CD14-positive monocyte (primary cell): ENCODE measurements around the gene PLEKHM3. TPM values are rescaled to one million over a fixed set of nuclear protein-coding genes. Genes with fewer than 3 reads are reported as not detected.
A peak's percentile ranks its signal among the peaks of the same experiment; 100 is the strongest.

Experiments used
- DNase-seq, 3 donors: peaks; one replicate each; pipeline ENCODE4 v3.0.0-alpha.2; 2011 to 2022
- H2AFZ ChIP-seq: 2 replicates; pipeline ENCODE4 v1.6.0; 2012; ENCODE audit warnings: mild to moderate bottlenecking, low read depth, low read length, inconsistent platforms; ENCODE audit not compliant: insufficient read depth, poor library complexity, severe bottlenecking
- H3K27ac ChIP-seq, 2 donors: 1 replicate in 1 of 2; 2 replicates in 1 of 2; pipeline ENCODE4 v1.5.1; 2012 to 2013; ENCODE audit warnings: low read length in 2 of 2, control low read depth in 1 of 2, inconsistent platforms in 1 of 2, low read depth in 1 of 2, mild to moderate bottlenecking in 1 of 2
- H3K27me3 ChIP-seq, 2 donors: one replicate each; pipeline versions ENCODE4 v1.6.0 to v1.6.1; 2011 to 2013; ENCODE audit warnings: low read length in 2 of 2; ENCODE audit not compliant: control insufficient read depth in 2 of 2, insufficient read depth in 2 of 2
- H3K36me3 ChIP-seq, 2 donors: replicated peaks in 1 of 2; 1 replicate in 1 of 2; 2 replicates in 1 of 2; pipeline versions ENCODE4 v1.5.1 to v1.6.1; 2012 to 2013; ENCODE audit warnings: low read length in 2 of 2, control low read depth in 1 of 2, inconsistent platforms in 1 of 2, mild to moderate bottlenecking in 1 of 2; ENCODE audit not compliant: insufficient read depth in 2 of 2, control insufficient read depth in 1 of 2
- H3K4me1 ChIP-seq, 2 donors: 1 replicate in 1 of 2; 2 replicates in 1 of 2; pipeline versions ENCODE4 v1.5.1 to v1.6.1; 2012 to 2013; ENCODE audit warnings: low read length in 2 of 2, control low read depth in 1 of 2, inconsistent platforms in 1 of 2, mild to moderate bottlenecking in 1 of 2, moderate library complexity in 1 of 2; ENCODE audit not compliant: insufficient read depth in 2 of 2, control insufficient read depth in 1 of 2
- H3K4me2 ChIP-seq: replicated peaks from 2 replicates; pipeline ENCODE3; 2012; ENCODE audit warnings: low read length, moderate library complexity, mild to moderate bottlenecking; ENCODE audit not compliant: poor library complexity, severe bottlenecking; ENCODE audit errors: extremely low read depth
- H3K4me3 ChIP-seq, 3 experiments: fragments of 200-600 bp in 1 of 3; sonication (generic) in 1 of 3; replicated peaks in 1 of 3; 1 replicate in 2 of 3; 2 replicates in 1 of 3; pipeline ENCODE4 v1.5.1; 2011 to 2013; ENCODE audit warnings: low read length in 3 of 3, mild to moderate bottlenecking in 3 of 3, control low read depth in 2 of 3, low read depth in 2 of 3, inconsistent platforms in 1 of 3, moderate library complexity in 1 of 3
- H3K79me2 ChIP-seq: 2 replicates; pipeline ENCODE4 v1.6.0; 2012; ENCODE audit warnings: mild to moderate bottlenecking, control low read depth, inconsistent platforms, low read length, moderate library complexity; ENCODE audit not compliant: insufficient read depth
- H3K9ac ChIP-seq: 2 replicates; pipeline ENCODE4 v1.6.0; 2017; ENCODE audit warnings: low read length, mild to moderate bottlenecking; ENCODE audit not compliant: insufficient read depth, poor library complexity, severe bottlenecking
- H3K9me3 ChIP-seq, 2 donors: replicated peaks in 1 of 2; 1 replicate in 1 of 2; 2 replicates in 1 of 2; pipeline versions ENCODE4 v1.5.1 to v1.6.1; 2012 to 2013; ENCODE audit warnings: low read length in 2 of 2, control low read depth in 1 of 2; ENCODE audit not compliant: control insufficient read depth in 1 of 2, insufficient read depth in 1 of 2
- H4K20me1 ChIP-seq: 2 replicates; pipeline ENCODE4 v1.6.0; 2012; ENCODE audit warnings: mild to moderate bottlenecking, low read length, control low read depth, moderate library complexity; ENCODE audit not compliant: insufficient read depth
- H3K27ac Mint-ChIP-seq, 7 donors: one replicate each; pipeline ENCODE4 v1.8.0; 2020; ENCODE audit warnings: mild to moderate bottlenecking in 7 of 7, mixed read lengths in 7 of 7, moderate library complexity in 6 of 7, inconsistent platforms in 2 of 7
- H3K27me3 Mint-ChIP-seq, 3 donors: one replicate each; pipeline ENCODE4 v1.8.0; 2021 to 2022; ENCODE audit warnings: low read depth in 3 of 3, mild to moderate bottlenecking in 3 of 3, mixed read lengths in 3 of 3, moderate library complexity in 3 of 3, inconsistent platforms in 1 of 3
- H3K36me3 Mint-ChIP-seq, 2 donors: one replicate each; pipeline ENCODE4 v1.8.0; 2020; ENCODE audit warnings: mixed read lengths in 2 of 2, inconsistent platforms in 1 of 2, mild to moderate bottlenecking in 1 of 2
- H3K4me1 Mint-ChIP-seq: one replicate; pipeline ENCODE4 v1.8.0; 2020; ENCODE audit warnings: mild to moderate bottlenecking, mixed read lengths
- H3K4me3 Mint-ChIP-seq, 2 donors: one replicate each; pipeline ENCODE4 v1.8.0; 2020; ENCODE audit warnings: mild to moderate bottlenecking in 2 of 2, mixed read lengths in 2 of 2, moderate library complexity in 1 of 2
- H3K9me3 Mint-ChIP-seq, 7 donors: one replicate each; pipeline ENCODE4 v1.8.0; 2020 to 2022; ENCODE audit warnings: mixed read lengths in 7 of 7, mild to moderate bottlenecking in 6 of 7, moderate library complexity in 6 of 7, inconsistent platforms in 2 of 7
- WGBS: methylation state at CpG from one replicate; pipeline ENCODE4 v1.1.5; 2013; ENCODE audit warnings: missing lambda C conversion rate; ENCODE audit not compliant: insufficient coverage; 5-methylcytosine and 5-hydroxymethylcytosine counted together
- intact Hi-C, 2 donors: fragments of 100-400 bp; cut with micrococcal nuclease; formaldehyde crosslinking; loops; one replicate each; pipeline versions ENCODE4 v1.15.0 to v1.15.1; 2023
- polyA plus RNA-seq, 3 donors: library from polyadenylated mRNA; depleted of rRNA in 1 of 3; unstranded in 2 of 3; stranded (reverse) in 1 of 3; fragments of 300-500 nt in 2 of 3; fragments of >200 nt in 1 of 3; fragmentation: Illumina TruSeq in 2 of 3; gene quantifications; 1 replicate in 2 of 3; 2 replicates in 1 of 3; pipeline ENCODE4 v1.2.3, GENCODE V29; 2012 to 2021
- TF ChIP-seq, protein P1 (sequence below): fragments of 200-600 bp; IDR thresholded peaks from one replicate; pipeline ENCODE4 v1.8.0; 2022; ENCODE audit warnings: antibody characterized with exemption, mild to moderate bottlenecking

PLEKHM3 gene
- polyA plus RNA-seq, 3 donors: 3.0 to 8.0 (median 3.0) TPM

DNA sequence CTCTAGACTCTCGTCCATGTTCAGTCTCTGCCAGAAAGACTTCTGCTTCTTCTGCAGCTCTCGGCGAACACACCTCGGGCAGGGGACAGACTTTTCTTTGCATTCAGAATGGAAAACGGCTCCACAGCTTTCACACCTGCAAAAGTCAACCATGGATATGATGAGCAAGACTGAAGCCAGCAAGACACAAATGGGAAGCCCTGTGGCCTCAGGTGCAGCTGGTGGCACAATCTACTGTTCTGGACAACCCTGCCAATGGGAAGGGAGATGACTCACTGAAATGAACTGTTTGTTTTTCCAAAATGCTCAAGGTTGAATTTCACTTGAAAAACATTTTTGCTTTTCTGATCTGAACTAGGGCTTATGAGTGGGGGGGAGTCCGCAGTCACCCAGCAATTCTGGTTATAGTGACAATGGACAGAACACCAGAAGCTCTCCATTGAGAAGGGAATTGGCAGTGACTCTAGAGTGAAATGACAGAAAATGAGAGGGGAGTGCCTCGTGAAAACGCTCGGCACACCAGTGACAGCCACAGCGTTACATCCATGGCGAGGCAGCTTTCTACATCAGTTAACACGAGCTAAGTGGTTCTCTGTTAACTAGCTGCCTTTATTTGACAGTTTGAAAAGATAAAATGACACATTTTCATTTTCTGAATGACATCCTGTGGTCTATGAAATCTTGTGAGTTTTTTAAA is 196.8 kb downstream of the PLEKHM3 start:
- no peaks in the 10 kb centered on the region for H3K79me2 ChIP-seq
- DNase-seq: no peak
- peaks cover 30 to 48% of the 10 kb centered on the region in 2 donors for H3K36me3 ChIP-seq
- 99% methylated on average over 7 of the region's 12 CpGs for WGBS
- H3K27me3 Mint-ChIP-seq: no peaks in the 10 kb centered on the region
- H3K27ac ChIP-seq: no peak overlapping the region
- H3K9ac ChIP-seq: no peak overlapping the region
- intact Hi-C loops: no loop called here
- H3K9me3 ChIP-seq: no peaks in the 10 kb centered on the region
- H3K4me1 ChIP-seq: no peaks in the 10 kb centered on the region
- H3K36me3 Mint-ChIP-seq: peaks cover 53 to 54% of the 10 kb centered on the region in 2 donors
- H4K20me1 ChIP-seq: no peaks in the 10 kb centered on the region
- peak overlapping the region in 1 of 7 donors; percentile 12 for H3K27ac Mint-ChIP-seq
- H3K27me3 ChIP-seq: no peaks in the 10 kb centered on the region
- TF ChIP-seq, protein P1, sequence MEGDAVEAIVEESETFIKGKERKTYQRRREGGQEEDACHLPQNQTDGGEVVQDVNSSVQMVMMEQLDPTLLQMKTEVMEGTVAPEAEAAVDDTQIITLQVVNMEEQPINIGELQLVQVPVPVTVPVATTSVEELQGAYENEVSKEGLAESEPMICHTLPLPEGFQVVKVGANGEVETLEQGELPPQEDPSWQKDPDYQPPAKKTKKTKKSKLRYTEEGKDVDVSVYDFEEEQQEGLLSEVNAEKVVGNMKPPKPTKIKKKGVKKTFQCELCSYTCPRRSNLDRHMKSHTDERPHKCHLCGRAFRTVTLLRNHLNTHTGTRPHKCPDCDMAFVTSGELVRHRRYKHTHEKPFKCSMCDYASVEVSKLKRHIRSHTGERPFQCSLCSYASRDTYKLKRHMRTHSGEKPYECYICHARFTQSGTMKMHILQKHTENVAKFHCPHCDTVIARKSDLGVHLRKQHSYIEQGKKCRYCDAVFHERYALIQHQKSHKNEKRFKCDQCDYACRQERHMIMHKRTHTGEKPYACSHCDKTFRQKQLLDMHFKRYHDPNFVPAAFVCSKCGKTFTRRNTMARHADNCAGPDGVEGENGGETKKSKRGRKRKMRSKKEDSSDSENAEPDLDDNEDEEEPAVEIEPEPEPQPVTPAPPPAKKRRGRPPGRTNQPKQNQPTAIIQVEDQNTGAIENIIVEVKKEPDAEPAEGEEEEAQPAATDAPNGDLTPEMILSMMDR: no peak
- H2AFZ ChIP-seq: no peak overlapping the region
- no peak overlapping the region for H3K4me3 Mint-ChIP-seq
- H3K4me1 Mint-ChIP-seq: no peaks in the 10 kb centered on the region
- H3K4me3 ChIP-seq: no peak overlapping the region
- no peak overlapping the region for H3K4me2 ChIP-seq
- no peaks in the 10 kb centered on the region for H3K9me3 Mint-ChIP-seq

DNA sequence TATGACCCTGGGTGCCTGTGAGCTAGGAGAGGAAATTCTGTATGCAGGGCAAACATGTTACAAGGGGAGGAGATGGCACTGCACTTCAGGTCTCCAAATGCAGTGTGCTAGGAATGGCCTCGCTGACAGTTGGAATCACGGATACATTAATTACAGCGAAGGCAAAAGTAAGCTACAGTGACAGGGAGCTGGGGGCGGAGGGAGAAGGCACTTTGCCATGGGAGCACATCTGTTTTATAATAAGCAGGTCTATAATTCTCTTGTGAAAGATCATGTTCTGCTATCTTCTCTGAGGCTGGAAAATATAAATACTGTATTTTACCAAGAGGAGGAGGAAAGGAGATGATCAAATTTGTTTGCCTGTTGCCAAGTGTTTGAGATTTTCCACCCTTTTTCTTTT is 199.3 kb downstream of the PLEKHM3 start:
- peaks cover 30 to 56% of the 10 kb centered on the region in 2 donors for H3K36me3 ChIP-seq
- no peaks in the 10 kb centered on the region for H3K4me1 ChIP-seq
- no peak overlapping the region for H3K27ac Mint-ChIP-seq
- H3K4me1 Mint-ChIP-seq: no peaks in the 10 kb centered on the region
- no peak overlapping the region for H2AFZ ChIP-seq
- no peak overlapping the region for H3K4me3 Mint-ChIP-seq
- H3K27ac ChIP-seq: no peak overlapping the region
- no peak overlapping the region for H3K9ac ChIP-seq
- H3K9me3 ChIP-seq: no peaks in the 10 kb centered on the region
- DNase-seq: no peak
- peaks cover 61 to 65% of the 10 kb centered on the region in 2 donors for H3K36me3 Mint-ChIP-seq
- no peaks in the 10 kb centered on the region for H4K20me1 ChIP-seq
- no peaks in the 10 kb centered on the region for H3K9me3 Mint-ChIP-seq
- H3K27me3 ChIP-seq: no peaks in the 10 kb centered on the region
- H3K4me2 ChIP-seq: no peak overlapping the region
- no peak overlapping the region for H3K4me3 ChIP-seq
- no peaks in the 10 kb centered on the region for H3K27me3 Mint-ChIP-seq
- TF ChIP-seq, protein P1: no peak
- WGBS: 93% methylated on average over 4 of the region's 4 CpGs
- intact Hi-C loops: no loop called here
- H3K79me2 ChIP-seq: no peaks in the 10 kb centered on the region
